ENCODE results near the gene ORAI1. TPM values are rescaled to one million over a fixed set of nuclear protein-coding genes. Genes with fewer than 3 reads are reported as not detected.
A peak's percentile ranks its signal among the peaks of the same experiment; 100 is the strongest.

ORAI1 gene
- total and polyA plus RNA-seq, 2 donors (not counting 3 experiments of a cell fraction or from before 2014, with no cell fraction given), result 30.5 to 65.4 TPM

- no TSS peak for BruUV-seq (replicated peaks)
- Histone ChIP-seq H3K79me2 (ENCODE audit: control insufficient read depth, insufficient read depth, low read length) (no peaks in the 10 kb centered on the region), H3K36me3 (ENCODE audit: control insufficient read depth in 2 of 2, extremely low read depth in 1 of 2, insufficient read depth in 2 of 2, low read length in 2 of 2) (no peaks in the 10 kb centered on the region), H2AFZ (ENCODE audit: low read depth, low read length) (peak overlapping the region; percentile 86), H3K4me2 (ENCODE audit: insufficient read depth, low read length) (no peak overlapping the region), H3K4me1 (ENCODE audit: control insufficient read depth, extremely low read depth, insufficient read depth, low read length) (peaks cover 4% of the 10 kb centered on the region), H4K20me1 (replicated peaks; ENCODE audit: control insufficient read depth, extremely low read depth, insufficient read depth, low read length) (no peaks in the 10 kb centered on the region), H3K9ac (replicated peaks; ENCODE audit: extremely low read depth, insufficient read depth, low read length) (peak overlapping the region; percentile 0), H3K9me1 (replicated peaks; ENCODE audit: control insufficient read depth, extremely low read depth, insufficient read depth, low read length) (no peaks in the 10 kb centered on the region), H3K4me3 (replicated peaks in 1 of 3; ENCODE audit: insufficient read depth in 1 of 3, low read depth in 1 of 3, low read length in 3 of 3) (no peak overlapping the region), H3K9me3 (replicated peaks; ENCODE audit: control insufficient read depth, insufficient read depth, low read length) (no peaks in the 10 kb centered on the region), H3K27ac (ENCODE audit: insufficient read depth, low read depth, low read length) (peak overlapping the region; percentile 37), H3K27me3 (ENCODE audit: control insufficient read depth in 2 of 2, insufficient read depth in 2 of 2, low read length in 2 of 2) (no peaks in the 10 kb centered on the region)
- ChIA-PET CTCF (interaction anchor here (1.2 to 7.6 kb wide), 4 partner anchors 12 to 173 kb away, joined by 3 to 671 read pairs (median 6); no protein-coding TSS in a partner anchor), POLR2A (no interaction called here)
- no peak for TF ChIP-seq MYC (IDR thresholded peaks at IDR 0.05; ENCODE audit: low read depth, low read length)
- TF ChIP-seq POLR2AphosphoS5 (IDR thresholded peaks at IDR 0.05; ENCODE audit: insufficient read depth, low read depth, low read length), result no peak
- no peak for TF ChIP-seq JUN (IDR thresholded peaks at IDR 0.05; ENCODE audit: borderline replicate concordance, insufficient read depth, insufficient read length, low read depth)
- no peak for TF ChIP-seq FOS (IDR thresholded peaks at IDR 0.05; ENCODE audit: borderline replicate concordance, insufficient read depth, low read length)
- intact Hi-C loops (cut with micrococcal nuclease) (no loop called here), dilution Hi-C loops (cut with MboI; ENCODE audit: extremely low pct_ligation_motif_present, low sequenced_read_pairs) (no loop called here)
- FAIRE-seq, result no peak
- no peak for DNase-seq (ENCODE audit: low read depth, low spot score)
Observed at GRCh38 chr12:121673013-121673511, 46.7 kb downstream of the ORAI1 start.

GRCh38 chr12:121676190-121676589 lies 49.9 kb downstream of the ORAI1 start:
- POLR2A ChIA-PET, result no interaction called here
- no TSS peak for BruUV-seq (replicated peaks)
- Histone ChIP-seq H2AFZ (ENCODE audit: low read depth, low read length) (no peak overlapping the region), H3K27me3 (ENCODE audit: control insufficient read depth in 2 of 2, insufficient read depth in 2 of 2, low read length in 2 of 2) (no peaks in the 10 kb centered on the region), H3K9ac (replicated peaks; ENCODE audit: extremely low read depth, insufficient read depth, low read length) (no peak overlapping the region), H3K4me2 (ENCODE audit: insufficient read depth, low read length) (no peak overlapping the region), H3K4me3 (replicated peaks in 1 of 3; ENCODE audit: insufficient read depth in 1 of 3, low read depth in 1 of 3, low read length in 3 of 3) (no peak overlapping the region), H3K36me3 (ENCODE audit: control insufficient read depth in 2 of 2, extremely low read depth in 1 of 2, insufficient read depth in 2 of 2, low read length in 2 of 2) (no peaks in the 10 kb centered on the region), H3K27ac (ENCODE audit: insufficient read depth, low read depth, low read length) (no peak overlapping the region), H3K4me1 (ENCODE audit: control insufficient read depth, extremely low read depth, insufficient read depth, low read length) (peaks cover 4% of the 10 kb centered on the region), H3K9me3 (replicated peaks; ENCODE audit: control insufficient read depth, insufficient read depth, low read length) (no peaks in the 10 kb centered on the region), H4K20me1 (replicated peaks; ENCODE audit: control insufficient read depth, extremely low read depth, insufficient read depth, low read length) (no peaks in the 10 kb centered on the region), H3K9me1 (replicated peaks; ENCODE audit: control insufficient read depth, extremely low read depth, insufficient read depth, low read length) (no peaks in the 10 kb centered on the region), H3K79me2 (ENCODE audit: control insufficient read depth, insufficient read depth, low read length) (no peaks in the 10 kb centered on the region)
- dilution Hi-C loops (cut with MboI; ENCODE audit: extremely low pct_ligation_motif_present, low sequenced_read_pairs), result no loop called here
- no peak for DNase-seq (ENCODE audit: low read depth, low spot score)
- TF ChIP-seq EZH2 (IDR thresholded peaks at IDR 0.05; ENCODE audit: borderline replicate concordance, low read depth, low read length, severe bottlenecking) (no peak), CTCF (IDR thresholded peaks at IDR 0.05; ENCODE audit: extremely low read depth in 1 of 2, insufficient read depth in 1 of 2, low read depth in 1 of 2, low read length in 2 of 2) (no peak), MYC (IDR thresholded peaks at IDR 0.05; ENCODE audit: low read depth, low read length) (no peak), FOS (IDR thresholded peaks at IDR 0.05; ENCODE audit: borderline replicate concordance, insufficient read depth, low read length) (no peak), GATA2 (IDR thresholded peaks at IDR 0.05; ENCODE audit: insufficient read depth, insufficient read length, low read depth, low read length) (no peak), POLR2AphosphoS5 (IDR thresholded peaks at IDR 0.05; ENCODE audit: insufficient read depth, low read depth, low read length) (no peak), MAX (IDR thresholded peaks at IDR 0.05; ENCODE audit: insufficient read depth, insufficient read length) (no peak), JUN (IDR thresholded peaks at IDR 0.05; ENCODE audit: borderline replicate concordance, insufficient read depth, insufficient read length, low read depth) (no peak), POLR2A (IDR thresholded peaks at IDR 0.05; ENCODE audit: low read depth, low read length) (no peak)
- CTCF ChIA-PET, result no interaction called here
- FAIRE-seq, result no peak
- intact Hi-C loops (cut with micrococcal nuclease), result no loop called here
